ENCODE results near the gene TARS3. TPM values are rescaled to one million over a fixed set of nuclear protein-coding genes. Genes with fewer than 3 reads are reported as not detected.

TARS3 gene
- total RNA-seq, 6 experiments from 2014 or later = 4.5 to 9.4 (median 5.3) TPM

DNA sequence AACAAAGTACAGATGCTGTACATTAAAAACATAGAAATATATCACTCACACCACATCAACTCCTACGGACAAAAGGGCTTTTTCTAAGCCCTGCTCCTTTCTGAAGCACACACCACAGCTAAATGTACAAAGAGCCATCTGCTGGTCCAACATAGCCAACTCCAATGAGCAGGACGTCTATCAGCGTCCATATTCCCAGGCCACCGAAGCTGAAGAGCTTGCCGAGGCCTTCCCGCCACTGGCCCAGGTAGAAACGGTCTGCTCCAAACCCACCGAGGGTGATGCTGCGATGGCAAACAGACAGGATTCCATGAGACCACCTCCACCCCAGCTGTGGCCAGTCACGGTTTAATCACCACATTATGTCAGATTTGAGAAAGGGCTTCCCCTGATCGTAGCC is 81.9 kb downstream of the TARS3 start:
- Histone ChIP-seq H3K27ac (peak overlapping the region in 2 of 3 donors; percentile 9 to 37), H3K4me3 (no peak overlapping the region), H3K9me3 (no peaks in the 10 kb centered on the region), H3K4me1 (peaks cover 0 to 21% (median 10%) of the 10 kb centered on the region in 4 donors), H3K27me3 (no peaks in the 10 kb centered on the region), H3K36me3 (peaks cover 4 to 47% (median 22%) of the 10 kb centered on the region in 4 donors)
- intact Hi-C loops (cut with DNase I) = loop anchor here in 1 of 2 donors (10.0 kb wide), 1 partner anchor 338 kb away; no protein-coding TSS in a partner anchor
- WGBS (ENCODE audit: insufficient coverage, low coverage, low lambda C conversion rate, missing lambda C conversion rate) = 60% methylated on average over 9 of the region's 11 CpGs
- no peak for TF ChIP-seq POLR2A (IDR thresholded peaks at IDR 0.05)
- TF ChIP-seq, protein P1, sequence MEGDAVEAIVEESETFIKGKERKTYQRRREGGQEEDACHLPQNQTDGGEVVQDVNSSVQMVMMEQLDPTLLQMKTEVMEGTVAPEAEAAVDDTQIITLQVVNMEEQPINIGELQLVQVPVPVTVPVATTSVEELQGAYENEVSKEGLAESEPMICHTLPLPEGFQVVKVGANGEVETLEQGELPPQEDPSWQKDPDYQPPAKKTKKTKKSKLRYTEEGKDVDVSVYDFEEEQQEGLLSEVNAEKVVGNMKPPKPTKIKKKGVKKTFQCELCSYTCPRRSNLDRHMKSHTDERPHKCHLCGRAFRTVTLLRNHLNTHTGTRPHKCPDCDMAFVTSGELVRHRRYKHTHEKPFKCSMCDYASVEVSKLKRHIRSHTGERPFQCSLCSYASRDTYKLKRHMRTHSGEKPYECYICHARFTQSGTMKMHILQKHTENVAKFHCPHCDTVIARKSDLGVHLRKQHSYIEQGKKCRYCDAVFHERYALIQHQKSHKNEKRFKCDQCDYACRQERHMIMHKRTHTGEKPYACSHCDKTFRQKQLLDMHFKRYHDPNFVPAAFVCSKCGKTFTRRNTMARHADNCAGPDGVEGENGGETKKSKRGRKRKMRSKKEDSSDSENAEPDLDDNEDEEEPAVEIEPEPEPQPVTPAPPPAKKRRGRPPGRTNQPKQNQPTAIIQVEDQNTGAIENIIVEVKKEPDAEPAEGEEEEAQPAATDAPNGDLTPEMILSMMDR (IDR thresholded peaks at IDR 0.05) = no peak
- DNase-seq = no peak
- ATAC-seq = no peak

- H3K36me3 ChIP-seq = peaks cover 4 to 47% (median 22%) of the 10 kb centered on the region in 4 donors
These were observed 82.4 kb downstream of the TARS3 start for GRCh38 chr15:101641894-101642293.

DNA sequence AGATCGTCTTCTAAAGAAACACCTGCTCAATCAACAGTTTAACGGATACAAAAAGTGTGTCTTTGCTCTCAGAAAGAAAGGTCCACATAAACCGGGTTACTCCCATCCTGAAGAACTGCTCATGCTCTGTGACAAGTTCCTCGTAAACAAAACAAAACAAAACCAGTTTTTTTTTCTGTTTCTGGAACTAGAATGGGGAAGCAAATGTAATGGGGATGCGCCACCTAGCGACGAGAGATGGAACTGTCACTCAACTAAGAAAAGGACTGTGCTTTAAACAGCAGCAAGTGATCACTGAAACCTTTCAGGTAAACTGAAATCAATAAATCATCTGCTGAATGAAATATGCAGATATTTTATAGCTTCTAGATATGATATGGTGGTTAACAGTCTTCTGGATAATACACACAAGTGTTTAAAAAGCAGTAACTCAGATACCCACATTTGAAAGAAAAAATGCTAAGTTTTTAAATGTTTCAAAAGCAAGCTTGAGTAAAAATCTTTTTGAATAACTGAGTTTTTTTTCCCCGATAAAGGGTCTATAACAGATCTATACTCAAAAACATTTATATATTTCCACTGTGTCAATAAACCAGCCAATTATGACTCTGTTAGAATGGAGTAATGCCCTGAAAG is 83.0 kb downstream of the TARS3 start:
- Histone ChIP-seq H3K27me3 (no peaks in the 10 kb centered on the region), H3K36me3 (peaks cover 4 to 47% (median 22%) of the 10 kb centered on the region in 4 donors), H3K4me3 (no peak overlapping the region), H3K27ac (peak overlapping the region; percentile 52 to 63 (median 54)), H3K4me1 (peaks cover 0 to 15% (median 7%) of the 10 kb centered on the region in 4 donors), H3K9me3 (no peaks in the 10 kb centered on the region)
- peak; percentile 81 to 90 (median 83) for ATAC-seq
- intact Hi-C loops (cut with DNase I) = loop anchor here in 1 of 2 donors (10.0 kb wide), 1 partner anchor 336 kb away; no protein-coding TSS in a partner anchor
- WGBS (ENCODE audit: insufficient coverage, low coverage, low lambda C conversion rate, missing lambda C conversion rate) = 14% methylated on average over 8 of the region's 8 CpGs
- TF ChIP-seq POLR2A (IDR thresholded peaks at IDR 0.05) = no peak
- TF ChIP-seq, protein P1 (IDR thresholded peaks at IDR 0.05) = peak; percentile 93 to 98 (median 96)
- peak in 2 of 3 donors; percentile 60 to 76 for DNase-seq

More at GRCh38 chr15:101641894-101642293, 82.4 kb downstream of the TARS3 start:
- TF ChIP-seq, protein P1 (IDR thresholded peaks at IDR 0.05) = no peak
- peak; percentile 35 for TF ChIP-seq POLR2A (IDR thresholded peaks at IDR 0.05)
- H3K4me3 ChIP-seq = no peak overlapping the region
- no peaks in the 10 kb centered on the region for H3K9me3 ChIP-seq
- peak overlapping the region in 2 of 3 donors; percentile 52 to 63 for H3K27ac ChIP-seq
- no peaks in the 10 kb centered on the region for H3K27me3 ChIP-seq
- ATAC-seq = peak; percentile 16 to 56 (median 34)
- intact Hi-C loops (cut with DNase I) = loop anchor here in 1 of 2 donors (10.0 kb wide), 1 partner anchor 337 kb away; no protein-coding TSS in a partner anchor
- peaks cover 0 to 20% (median 8%) of the 10 kb centered on the region in 4 donors for H3K4me1 ChIP-seq
- 64% methylated on average over 1 of the region's 1 CpG for WGBS (ENCODE audit: insufficient coverage, low coverage, low lambda C conversion rate, missing lambda C conversion rate)
- no peak for DNase-seq

GRCh38 chr15:101639667-101640066 is 84.6 kb downstream of the TARS3 start:
- Histone ChIP-seq H3K9me3 (no peaks in the 10 kb centered on the region), H3K4me3 (no peak overlapping the region), H3K4me1 (peaks cover 0 to 10% (median 5%) of the 10 kb centered on the region in 4 donors), H3K27me3 (no peaks in the 10 kb centered on the region), H3K27ac (no peak overlapping the region), H3K36me3 (peaks cover under 1 to 35% (median 15%) of the 10 kb centered on the region in 4 donors)
- DNase-seq = no peak
- no peak for ATAC-seq
- intact Hi-C loops (cut with DNase I) = loop anchor here in 1 of 2 donors (10.0 kb wide), 1 partner anchor 335 kb away; no protein-coding TSS in a partner anchor
- 63% methylated on average over 4 of the region's 4 CpGs for WGBS (ENCODE audit: insufficient coverage, low coverage, low lambda C conversion rate, missing lambda C conversion rate)
- no peak for TF ChIP-seq POLR2A (IDR thresholded peaks at IDR 0.05)
- TF ChIP-seq, protein P1 (IDR thresholded peaks at IDR 0.05) = no peak

Data from right lobe of liver (tissue), 6 donors.